GM18861 (cell line): ENCODE data around the gene ZFP69.

Source experiments
- ATAC-seq: cut with Tn5 transposase; IDR thresholded peaks from one replicate; pipeline ENCODE4 v1.9.1; 2021; ENCODE audit not compliant: unreplicated experiment

ZFP69 gene

GRCh38 chr1:40508375-40509341 lies 31.6 kb downstream of the ZFP69 start, which contains the start of gene EXO5:
Gene EXO5 (plus strand): TSS chr1:40508767. CDS start chr1:40514545, 5,778 bp downstream.
- peak; percentile 74 for ATAC-seq

- no peak for ATAC-seq
Observed at GRCh38 chr1:40519517-40519916, 42.4 kb downstream of the ZFP69 start.

GRCh38 chr1:40530735-40531380 lies 53.8 kb downstream of the ZFP69 start:
- no peak for ATAC-seq

- peak; percentile 81 for ATAC-seq
Observed at GRCh38 chr1:40531381-40532061, 54.4 kb downstream of the ZFP69 start, which contains the start of gene ZNF684. Gene ZNF684 (plus strand): TSS chr1:40531637. CDS start chr1:40533167, 1,530 bp downstream.

- no peak for ATAC-seq
Observed at GRCh38 chr1:40532062-40532389, 54.9 kb downstream of the ZFP69 start.

- no peak for ATAC-seq
Observed at GRCh38 chr1:40532844-40533424, 55.8 kb downstream of the ZFP69 start.

- ATAC-seq = no peak
Observed at GRCh38 chr1:40534589-40534988, 57.5 kb downstream of the ZFP69 start.

- ATAC-seq = no peak
Observed at GRCh38 chr1:40535732-40536131, 58.6 kb downstream of the ZFP69 start.

GRCh38 chr1:40539338-40539737 lies 62.2 kb downstream of the ZFP69 start:
- no peak for ATAC-seq
